Lower leg skin (tissue), 3 donors: ENCODE measurements around the gene XRCC4.

Source experiments
- POLR2A ChIP-seq, 2 donors: fragments of 450-650 bp; IDR thresholded peaks; one replicate each; pipeline ENCODE4 v1.6.1; 2016 to 2017; ENCODE audit warnings: antibody characterized with exemption in 2 of 2, mild to moderate bottlenecking in 1 of 2, moderate library complexity in 1 of 2
- TF ChIP-seq, protein P1 (sequence below), 3 donors: fragments of 450-650 bp; IDR thresholded peaks; one replicate each; pipeline ENCODE4 v1.5.1; 2016; ENCODE audit warnings: antibody characterized with exemption in 3 of 3, mild to moderate bottlenecking in 3 of 3, moderate library complexity in 2 of 3

DNA sequence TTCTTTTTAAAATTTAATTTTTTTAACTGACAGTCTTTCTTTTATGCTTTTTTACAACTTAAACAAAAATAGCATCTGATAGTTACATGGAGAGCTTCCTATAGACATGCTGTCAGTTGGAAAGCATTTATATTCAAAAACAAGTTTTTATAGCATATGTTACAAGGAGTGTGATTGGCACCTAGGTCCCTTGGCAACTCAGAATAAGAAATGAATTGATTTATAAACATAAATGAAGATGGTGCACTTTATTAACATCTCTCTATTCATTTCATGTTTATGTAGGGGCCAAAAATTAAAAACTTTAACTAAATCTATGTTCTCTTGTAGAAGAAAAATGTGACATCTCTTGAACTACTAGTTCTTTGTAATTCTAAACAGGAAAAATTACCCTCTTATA, 153.2 kb downstream of the XRCC4 start:
- TF ChIP-seq POLR2A (IDR thresholded peaks at IDR 0.05): no peak
- TF ChIP-seq, protein P1, sequence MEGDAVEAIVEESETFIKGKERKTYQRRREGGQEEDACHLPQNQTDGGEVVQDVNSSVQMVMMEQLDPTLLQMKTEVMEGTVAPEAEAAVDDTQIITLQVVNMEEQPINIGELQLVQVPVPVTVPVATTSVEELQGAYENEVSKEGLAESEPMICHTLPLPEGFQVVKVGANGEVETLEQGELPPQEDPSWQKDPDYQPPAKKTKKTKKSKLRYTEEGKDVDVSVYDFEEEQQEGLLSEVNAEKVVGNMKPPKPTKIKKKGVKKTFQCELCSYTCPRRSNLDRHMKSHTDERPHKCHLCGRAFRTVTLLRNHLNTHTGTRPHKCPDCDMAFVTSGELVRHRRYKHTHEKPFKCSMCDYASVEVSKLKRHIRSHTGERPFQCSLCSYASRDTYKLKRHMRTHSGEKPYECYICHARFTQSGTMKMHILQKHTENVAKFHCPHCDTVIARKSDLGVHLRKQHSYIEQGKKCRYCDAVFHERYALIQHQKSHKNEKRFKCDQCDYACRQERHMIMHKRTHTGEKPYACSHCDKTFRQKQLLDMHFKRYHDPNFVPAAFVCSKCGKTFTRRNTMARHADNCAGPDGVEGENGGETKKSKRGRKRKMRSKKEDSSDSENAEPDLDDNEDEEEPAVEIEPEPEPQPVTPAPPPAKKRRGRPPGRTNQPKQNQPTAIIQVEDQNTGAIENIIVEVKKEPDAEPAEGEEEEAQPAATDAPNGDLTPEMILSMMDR (IDR thresholded peaks at IDR 0.05): no peak
